Cardiac muscle cell (in vitro differentiated cells and primary cell): ENCODE results near the gene CLTB. TPM values are rescaled to one million over a fixed set of nuclear protein-coding genes. Genes with fewer than 3 reads are reported as not detected.

Experiments used
- DNase-seq, 2 donors: peaks; one replicate each; pipeline versions ENCODE4 v3.0.0 to v3.0.0-alpha.2; 2010 to 2017; ENCODE audit warnings: low read depth in 1 of 2, low spot score in 1 of 2
- H3K27ac ChIP-seq: fragments of 200-600 bp; sonication (generic); 2 replicates; pipeline ENCODE4 v1.5.1; 2016
- H3K27me3 ChIP-seq: fragments of 200-600 bp; sonication (generic); 2 replicates; pipeline ENCODE4 v1.6.0; 2016; ENCODE audit warnings: control low read depth
- H3K36me3 ChIP-seq: fragments of 200-600 bp; sonication (generic); 2 replicates; pipeline ENCODE4 v1.5.1; 2016; ENCODE audit warnings: control low read depth
- H3K4me1 ChIP-seq: fragments of 200-600 bp; sonication (generic); 2 replicates; pipeline ENCODE4 v1.8.1; 2017; ENCODE audit warnings: low read depth, mild to moderate bottlenecking, mixed run types
- H3K4me3 ChIP-seq: fragments of 200-600 bp; sonication (generic); 2 replicates; pipeline ENCODE4 v1.5.1; 2016; ENCODE audit warnings: mild to moderate bottlenecking
- H3K9me3 ChIP-seq: fragments of 200-600 bp; sonication (generic); 2 replicates; pipeline ENCODE4 v1.5.1; 2017; ENCODE audit warnings: low read depth, mild to moderate bottlenecking, control low read depth
- CTCF ChIP-seq: IDR thresholded peaks from 2 replicates; pipeline ENCODE4 v1.5.1; 2012; ENCODE audit warnings: low read depth, mild to moderate bottlenecking, low read length
- polyA plus RNA-seq: library from polyadenylated mRNA; unstranded; fragments of >200 nt; fragmentation: Nextera tagmentation; extraction: Ambion mirVana; gene quantifications from 2 replicates; pipeline ENCODE4 v1.2.1, GENCODE V29; 2016
- total RNA-seq: library from RNA; depleted of rRNA; stranded (reverse); fragments of >200 nt; gene quantifications from 2 replicates; pipeline ENCODE4 v1.2.3, GENCODE V29; 2016

CLTB gene
- total and polyA plus RNA-seq, 2 experiments from 2014 or later = 187 to 222 TPM

- H3K36me3 ChIP-seq = no peaks in the 10 kb centered on the region
- H3K4me3 ChIP-seq = no peak overlapping the region
- H3K4me1 ChIP-seq = peaks cover 6% of the 10 kb centered on the region
- H3K27ac ChIP-seq = no peak overlapping the region
- no peaks in the 10 kb centered on the region for H3K27me3 ChIP-seq
- H3K9me3 ChIP-seq = no peaks in the 10 kb centered on the region
- TF ChIP-seq CTCF = no peak
- no peak for DNase-seq
Measured at GRCh38 chr5:176420086-176420485, 3.7 kb upstream of the CLTB start.

GRCh38 chr5:176418251-176418650, 1.9 kb upstream of the CLTB start:
- no peak for DNase-seq
- H3K36me3 ChIP-seq = no peaks in the 10 kb centered on the region
- no peak overlapping the region for H3K27ac ChIP-seq
- H3K4me3 ChIP-seq = no peak overlapping the region
- peaks cover 10% of the 10 kb centered on the region for H3K4me1 ChIP-seq
- no peaks in the 10 kb centered on the region for H3K27me3 ChIP-seq
- TF ChIP-seq CTCF = no peak
- no peaks in the 10 kb centered on the region for H3K9me3 ChIP-seq

- H3K27me3 ChIP-seq = no peaks in the 10 kb centered on the region
- peaks cover 10% of the 10 kb centered on the region for H3K4me1 ChIP-seq
- H3K36me3 ChIP-seq = no peaks in the 10 kb centered on the region
- DNase-seq = no peak
- H3K4me3 ChIP-seq = no peak overlapping the region
- TF ChIP-seq CTCF = no peak
- no peaks in the 10 kb centered on the region for H3K9me3 ChIP-seq
- no peak overlapping the region for H3K27ac ChIP-seq
Measured at GRCh38 chr5:176416965-176417364, 626 bp upstream of the CLTB start.

GRCh38 chr5:176415240-176415951, 943 bp downstream of the CLTB start:
- Histone ChIP-seq H3K9me3 (no peaks in the 10 kb centered on the region), H3K4me3 (peak overlapping the region; percentile 90), H3K4me1 (peaks cover 10% of the 10 kb centered on the region), H3K27ac (peak overlapping the region; percentile 82), H3K27me3 (no peaks in the 10 kb centered on the region), H3K36me3 (no peaks in the 10 kb centered on the region)
- no peak for DNase-seq
- TF ChIP-seq CTCF = no peak

- Histone ChIP-seq H3K27ac (no peak overlapping the region), H3K9me3 (no peaks in the 10 kb centered on the region), H3K4me3 (no peak overlapping the region), H3K27me3 (no peaks in the 10 kb centered on the region), H3K36me3 (no peaks in the 10 kb centered on the region), H3K4me1 (peaks cover 10% of the 10 kb centered on the region)
- TF ChIP-seq CTCF = no peak
- no peak for DNase-seq
Measured at GRCh38 chr5:176414704-176415103, 1.6 kb downstream of the CLTB start.
